Astrocyte (in vitro differentiated cells and primary cell): Measurements from ENCODE around the gene KIAA1549.

ENCODE experiments used
- EZH2 ChIP-seq: IDR thresholded peaks from 2 replicates; pipeline ENCODE4 v1.6.1; 2012; ENCODE audit warnings: mild to moderate bottlenecking, low read length, inconsistent platforms; ENCODE audit not compliant: insufficient read depth
- TF ChIP-seq, protein P1 (sequence below): IDR thresholded peaks from 2 replicates; pipeline ENCODE4 v1.5.1; 2011; ENCODE audit warnings: low read depth, mild to moderate bottlenecking, inconsistent platforms, low read length, moderate library complexity; ENCODE audit not compliant: insufficient read depth

DNA sequence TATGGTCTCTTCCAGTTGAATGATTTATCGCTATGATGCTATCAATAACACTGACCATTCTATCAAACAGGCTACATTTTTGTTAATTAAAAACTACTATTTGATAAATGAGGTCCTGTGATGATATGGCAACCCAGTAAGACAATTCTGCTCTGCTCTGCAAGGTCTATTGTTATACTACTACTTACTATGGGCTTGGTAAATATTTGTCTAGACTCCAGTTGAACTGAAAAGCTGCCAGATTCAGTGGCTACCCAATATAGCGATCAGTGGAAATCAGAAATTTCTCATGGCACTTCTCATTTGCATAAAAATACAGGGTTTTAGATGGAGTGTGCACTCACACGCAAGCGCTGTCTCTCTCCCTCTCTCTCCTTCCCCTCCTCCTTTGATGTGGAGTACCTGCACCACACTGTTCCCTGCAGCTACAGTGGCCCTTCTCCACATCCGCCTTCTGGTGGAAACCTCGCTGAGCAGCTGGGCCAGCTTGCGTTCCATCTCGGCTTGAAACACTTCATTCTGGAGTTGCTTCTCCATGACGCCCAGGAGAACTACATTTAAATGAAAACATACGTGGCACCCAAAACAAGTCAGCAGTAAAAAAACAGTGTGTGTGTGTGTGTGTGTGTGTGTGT, 77.9 kb downstream of the KIAA1549 start:
- TF ChIP-seq, protein P1, sequence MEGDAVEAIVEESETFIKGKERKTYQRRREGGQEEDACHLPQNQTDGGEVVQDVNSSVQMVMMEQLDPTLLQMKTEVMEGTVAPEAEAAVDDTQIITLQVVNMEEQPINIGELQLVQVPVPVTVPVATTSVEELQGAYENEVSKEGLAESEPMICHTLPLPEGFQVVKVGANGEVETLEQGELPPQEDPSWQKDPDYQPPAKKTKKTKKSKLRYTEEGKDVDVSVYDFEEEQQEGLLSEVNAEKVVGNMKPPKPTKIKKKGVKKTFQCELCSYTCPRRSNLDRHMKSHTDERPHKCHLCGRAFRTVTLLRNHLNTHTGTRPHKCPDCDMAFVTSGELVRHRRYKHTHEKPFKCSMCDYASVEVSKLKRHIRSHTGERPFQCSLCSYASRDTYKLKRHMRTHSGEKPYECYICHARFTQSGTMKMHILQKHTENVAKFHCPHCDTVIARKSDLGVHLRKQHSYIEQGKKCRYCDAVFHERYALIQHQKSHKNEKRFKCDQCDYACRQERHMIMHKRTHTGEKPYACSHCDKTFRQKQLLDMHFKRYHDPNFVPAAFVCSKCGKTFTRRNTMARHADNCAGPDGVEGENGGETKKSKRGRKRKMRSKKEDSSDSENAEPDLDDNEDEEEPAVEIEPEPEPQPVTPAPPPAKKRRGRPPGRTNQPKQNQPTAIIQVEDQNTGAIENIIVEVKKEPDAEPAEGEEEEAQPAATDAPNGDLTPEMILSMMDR = no peak
- no peak for TF ChIP-seq EZH2
